ENCODE results near the gene SORCS2.

SORCS2 gene

GRCh38 chr4:7410446-7410845 lies 218.1 kb downstream of the SORCS2 start:
- POLR2A ChIA-PET (ENCODE audit: low non-redundant PET), result no interaction called here
- CTCF ChIA-PET, result no interaction called here
- no peak overlapping the region for H3K27ac ChIP-seq
- no peak for TF ChIP-seq CTCF (conservative IDR thresholded peaks at IDR 0.05; ENCODE audit: low read depth)
- no peak for DNase-seq (ENCODE audit: low spot score)

- POLR2A ChIA-PET (ENCODE audit: low non-redundant PET), result no interaction called here
- CTCF ChIA-PET, result no interaction called here
Observed at GRCh38 chr4:7411491-7411890, 219.2 kb downstream of the SORCS2 start.

GRCh38 chr4:7411896-7412553 lies 219.7 kb downstream of the SORCS2 start:
- POLR2A ChIA-PET (ENCODE audit: low non-redundant PET), result no interaction called here
- no peak for DNase-seq (ENCODE audit: low spot score)
- H3K27ac ChIP-seq, result no peak overlapping the region
- CTCF ChIA-PET, result no interaction called here
- no peak for TF ChIP-seq CTCF (conservative IDR thresholded peaks at IDR 0.05; ENCODE audit: low read depth)

More at GRCh38 chr4:7411491-7411890, 219.2 kb downstream of the SORCS2 start:
- no peak for TF ChIP-seq CTCF (conservative IDR thresholded peaks at IDR 0.05; ENCODE audit: low read depth)
- DNase-seq (ENCODE audit: low spot score), result no peak
- no peak overlapping the region for H3K27ac ChIP-seq

GRCh38 chr4:7412554-7412912 lies 220.2 kb downstream of the SORCS2 start:
- ChIA-PET CTCF (no interaction called here), POLR2A (ENCODE audit: low non-redundant PET) (no interaction called here)
- DNase-seq (ENCODE audit: low spot score), result no peak
- no peak overlapping the region for H3K27ac ChIP-seq
- TF ChIP-seq CTCF (conservative IDR thresholded peaks at IDR 0.05; ENCODE audit: low read depth), result no peak

- TF ChIP-seq CTCF (conservative IDR thresholded peaks at IDR 0.05; ENCODE audit: low read depth), result no peak
- DNase-seq (ENCODE audit: low spot score), result no peak
- no peak overlapping the region for H3K27ac ChIP-seq
- POLR2A ChIA-PET (ENCODE audit: low non-redundant PET), result no interaction called here
- CTCF ChIA-PET, result no interaction called here
Observed at GRCh38 chr4:7414046-7414445, 221.7 kb downstream of the SORCS2 start.

GRCh38 chr4:7414736-7415510 lies 222.6 kb downstream of the SORCS2 start:
- ChIA-PET POLR2A (ENCODE audit: low non-redundant PET) (no interaction called here), CTCF (no interaction called here)
- TF ChIP-seq CTCF (conservative IDR thresholded peaks at IDR 0.05; ENCODE audit: low read depth), result no peak
- H3K27ac ChIP-seq, result no peak overlapping the region
- no peak for DNase-seq (ENCODE audit: low spot score)

Data from RWPE1 (cell line).